Progenitor cell of endocrine pancreas (in vitro differentiated cells): Measurements from ENCODE around the gene FHOD3. TPM values are rescaled to one million over a fixed set of nuclear protein-coding genes. Genes with fewer than 3 reads are reported as not detected.

Source experiments
- DNase-seq: peaks from one replicate; pipeline ENCODE4 v3.0.0; 2021; ENCODE audit warnings: low spot score; ENCODE audit not compliant: unreplicated experiment
- H3K27ac Mint-ChIP-seq: 2 replicates; pipeline ENCODE4 v1.8.0; 2021; ENCODE audit warnings: mild to moderate bottlenecking, moderate library complexity, mixed read lengths
- H3K27me3 Mint-ChIP-seq: 2 replicates; pipeline ENCODE4 v1.8.0; 2021; ENCODE audit warnings: mixed read lengths
- H3K36me3 Mint-ChIP-seq: 2 replicates; pipeline ENCODE4 v1.8.0; 2022; ENCODE audit warnings: mixed read lengths; ENCODE audit not compliant: insufficient read depth
- H3K4me1 Mint-ChIP-seq: 2 replicates; pipeline ENCODE4 v1.8.0; 2021; ENCODE audit warnings: low read depth, mixed read lengths
- H3K4me3 Mint-ChIP-seq: 2 replicates; pipeline ENCODE4 v1.8.0; 2021; ENCODE audit warnings: low read depth, mild to moderate bottlenecking, moderate library complexity, mixed read lengths
- H3K9me3 Mint-ChIP-seq: 2 replicates; pipeline ENCODE4 v1.8.0; 2021; ENCODE audit warnings: low read depth, mixed read lengths
- CTCF ChIP-seq: fragments of 200-600 bp; sonication (generic); IDR thresholded peaks from one replicate; pipeline ENCODE4 v1.5.0; 2021; ENCODE audit warnings: antibody characterized with exemption, mild to moderate bottlenecking; ENCODE audit not compliant: unreplicated experiment
- total RNA-seq: library from RNA; stranded (reverse); gene quantifications from 2 replicates; pipeline ENCODE4 v1.2.1, GENCODE V29; 2021

FHOD3 gene
- total RNA-seq, 1 donor from 2014 or later, result 1.6 TPM

GRCh38 chr18:36294031-36294430 lies 3.5 kb upstream of the FHOD3 start:
- Mint-ChIP-seq H3K27ac (no peak overlapping the region), H3K4me3 (no peak overlapping the region), H3K4me1 (no peaks in the 10 kb centered on the region), H3K27me3 (peaks cover 15% of the 10 kb centered on the region), H3K9me3 (no peaks in the 10 kb centered on the region), H3K36me3 (no peaks in the 10 kb centered on the region)
- TF ChIP-seq CTCF, result no peak
- DNase-seq, result no peak

- Mint-ChIP-seq H3K36me3 (no peaks in the 10 kb centered on the region), H3K4me1 (no peaks in the 10 kb centered on the region), H3K27ac (no peak overlapping the region), H3K27me3 (peaks cover 22% of the 10 kb centered on the region), H3K4me3 (no peak overlapping the region), H3K9me3 (no peaks in the 10 kb centered on the region)
- DNase-seq, result no peak
- TF ChIP-seq CTCF, result no peak
Observed at GRCh38 chr18:36295214-36295613, 2.3 kb upstream of the FHOD3 start.

GRCh38 chr18:36295880-36296301 lies 1.6 kb upstream of the FHOD3 start:
- H3K9me3 Mint-ChIP-seq, result no peaks in the 10 kb centered on the region
- H3K27me3 Mint-ChIP-seq, result peaks cover 27% of the 10 kb centered on the region
- no peaks in the 10 kb centered on the region for H3K36me3 Mint-ChIP-seq
- no peak overlapping the region for H3K27ac Mint-ChIP-seq
- no peak overlapping the region for H3K4me3 Mint-ChIP-seq
- no peaks in the 10 kb centered on the region for H3K4me1 Mint-ChIP-seq
- DNase-seq, result no peak
- TF ChIP-seq CTCF, result no peak

- Mint-ChIP-seq H3K9me3 (no peaks in the 10 kb centered on the region), H3K27ac (peak overlapping the region; percentile 35), H3K4me3 (no peak overlapping the region), H3K4me1 (no peaks in the 10 kb centered on the region), H3K27me3 (peaks cover 25% of the 10 kb centered on the region), H3K36me3 (no peaks in the 10 kb centered on the region)
- TF ChIP-seq CTCF, result peak; percentile 55
- peak; percentile 52 for DNase-seq
Observed at GRCh38 chr18:36296650-36297416, 680 bp upstream of the FHOD3 start.

GRCh38 chr18:36298126-36298741 lies 721 bp downstream of the FHOD3 start:
- Mint-ChIP-seq H3K36me3 (no peaks in the 10 kb centered on the region), H3K9me3 (no peaks in the 10 kb centered on the region), H3K27me3 (peaks cover 35% of the 10 kb centered on the region), H3K4me1 (no peaks in the 10 kb centered on the region), H3K4me3 (peak overlapping the region; percentile 44), H3K27ac (no peak overlapping the region)
- DNase-seq, result peak; percentile 39
- no peak for TF ChIP-seq CTCF
